Right lung (tissue), 5 donors: ENCODE results near the gene STAC. TPM values are rescaled to one million over a fixed set of nuclear protein-coding genes. Genes with fewer than 3 reads are reported as not detected.
"Not testable (repeated sequence)": the region's sequence is repeated elsewhere in the genome, so short reads cannot be mapped to it uniquely, and the experiment has no call there.

ENCODE experiments used
- DNase-seq, 2 donors: peaks; one replicate each; pipeline ENCODE4 v3.0.0-alpha.2; 2013
- polyA plus RNA-seq, 5 donors: library from polyadenylated mRNA; unstranded; fragments of 120-200 nt; gene quantifications; one replicate each; pipeline versions ENCODE4 v1.2.1 to v1.2.3, GENCODE V29; 2013; ENCODE audit warnings: inconsistent platforms in 1 of 5, low replicate concordance in 1 of 5; ENCODE audit not compliant: insufficient read length in 5 of 5, insufficient read depth in 1 of 5

STAC gene
- polyA plus RNA-seq, 5 donors: 0.76 to 2.0 (median 1.0) TPM

- no peak for DNase-seq
Measured at GRCh38 chr3:36519682-36520081, 139.4 kb downstream of the STAC start.

- DNase-seq: no peak
Measured at GRCh38 chr3:36520241-36521006, 140.1 kb downstream of the STAC start.

- DNase-seq: no peak
Measured at GRCh38 chr3:36521007-36521379, 140.7 kb downstream of the STAC start.

- no peak for DNase-seq
Measured at GRCh38 chr3:36524560-36524959, 144.3 kb downstream of the STAC start.

GRCh38 chr3:36525115-36525801, 145.0 kb downstream of the STAC start:
- no peak for DNase-seq

GRCh38 chr3:36538136-36538749, 157.9 kb downstream of the STAC start:
- no peak for DNase-seq

GRCh38 chr3:36540888-36541518, 160.7 kb downstream of the STAC start:
- DNase-seq: no peak

- no peak for DNase-seq
Measured at GRCh38 chr3:36542186-36542585, 161.9 kb downstream of the STAC start.

GRCh38 chr3:36543276-36543997, 163.1 kb downstream of the STAC start:
- no peak for DNase-seq

GRCh38 chr3:36546226-36546625, 165.9 kb downstream of the STAC start:
- DNase-seq: no peak

- no peak for DNase-seq
Measured at GRCh38 chr3:36548712-36549111, 168.4 kb downstream of the STAC start.

GRCh38 chr3:36557021-36557707, 176.9 kb downstream of the STAC start:
- no peak for DNase-seq

- no peak for DNase-seq
Measured at GRCh38 chr3:36557708-36558421, 177.6 kb downstream of the STAC start.

- DNase-seq: no peak
Measured at GRCh38 chr3:36558961-36559360, 178.7 kb downstream of the STAC start.

- DNase-seq: no peak
Measured at GRCh38 chr3:36560685-36561084, 180.4 kb downstream of the STAC start.

- DNase-seq: no peak
Measured at GRCh38 chr3:36561601-36562000, 181.3 kb downstream of the STAC start.

GRCh38 chr3:36562945-36563344, 182.6 kb downstream of the STAC start:
- DNase-seq: no peak

- DNase-seq: no peak
Measured at GRCh38 chr3:36575241-36575640, 194.9 kb downstream of the STAC start.

GRCh38 chr3:36578418-36578817, 198.1 kb downstream of the STAC start:
- DNase-seq: not testable (repeated sequence)

- DNase-seq: no peak
Measured at GRCh38 chr3:36579746-36580145, 199.4 kb downstream of the STAC start.

- no peak for DNase-seq
Measured at GRCh38 chr3:36580716-36581115, 200.4 kb downstream of the STAC start.
